GM12891 (cell line): ENCODE results near the gene CDH4.

ENCODE experiments used
- POLR2A ChIP-seq: IDR thresholded peaks from 2 replicates; pipeline ENCODE4 v1.6.1; 2011; ENCODE audit warnings: low read depth, low read length, control low read depth
- POLR2AphosphoS5 ChIP-seq: IDR thresholded peaks from 2 replicates; pipeline ENCODE4 v1.6.1; 2011; ENCODE audit warnings: low read depth, low read length, control low read depth
- POU2F2 ChIP-seq: IDR thresholded peaks from 2 replicates; pipeline ENCODE4 v1.6.1; 2011; ENCODE audit warnings: low read depth, mild to moderate bottlenecking, control low read depth, low read length, moderate library complexity
- SPI1 ChIP-seq: IDR thresholded peaks from 2 replicates; pipeline ENCODE4 v1.6.1; 2011; ENCODE audit warnings: low read depth, low read length, control low read depth
- TAF1 ChIP-seq: IDR thresholded peaks from 2 replicates; pipeline ENCODE4 v1.6.1; 2011; ENCODE audit warnings: low read depth, low read length, control low read depth

DNA sequence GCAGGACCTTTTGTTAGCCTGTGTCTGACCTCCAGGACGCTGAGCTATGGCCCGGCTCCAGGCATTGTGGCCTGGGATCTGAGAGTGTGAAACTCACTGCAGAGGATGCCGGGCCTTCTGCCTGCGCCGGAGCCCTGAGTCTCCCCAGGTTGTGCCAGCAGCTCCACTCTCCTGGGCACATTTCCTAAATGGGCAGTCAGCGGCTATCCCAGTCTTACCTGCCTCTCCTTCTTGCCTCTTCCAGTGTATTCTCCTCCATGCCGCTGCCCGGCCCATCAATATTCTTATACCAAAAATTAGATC is 397.8 kb downstream of the CDH4 start:
- no peak for TF ChIP-seq POLR2AphosphoS5
- no peak for TF ChIP-seq POLR2A
- no peak for TF ChIP-seq TAF1
- TF ChIP-seq POU2F2, result no peak
- no peak for TF ChIP-seq SPI1
